Esophagus muscularis mucosa (tissue), 4 donors: Measurements from ENCODE around the gene DNHD1.

ENCODE experiments used
- CTCF ChIP-seq, 3 experiments: fragments of 200-600 bp in 2 of 3; fragments of 450-650 bp in 1 of 3; sonication (generic) in 2 of 3; IDR thresholded peaks; one replicate each; pipeline ENCODE4 v1.5.1; 2017 to 2019; ENCODE audit warnings: antibody characterized with exemption in 3 of 3, mild to moderate bottlenecking in 2 of 3, moderate library complexity in 1 of 3
- EP300 ChIP-seq: sonication (generic); formaldehyde crosslinking; IDR thresholded peaks from one replicate; pipeline ENCODE4 v1.6.1; 2017; ENCODE audit warnings: antibody characterized with exemption
- POLR2AphosphoS5 ChIP-seq, 2 donors: sonication (generic); formaldehyde crosslinking; IDR thresholded peaks; one replicate each; pipeline ENCODE4 v1.6.1; 2017; ENCODE audit warnings: antibody characterized with exemption in 2 of 2

GRCh38 chr11:6615882-6616585, 119.0 kb downstream of the DNHD1 start:
- no peak for TF ChIP-seq CTCF (IDR thresholded peaks at IDR 0.05)
- TF ChIP-seq EP300: no peak
- no peak for TF ChIP-seq POLR2AphosphoS5 (IDR thresholded peaks at IDR 0.05)
